Panc1 (cell line): ENCODE data around the gene KCNQ1.

Source experiments
- CTCF ChIP-seq: fragments of 450-650 bp; IDR thresholded peaks from 2 replicates; pipeline ENCODE4 v1.5.1; 2017; ENCODE audit warnings: mild to moderate bottlenecking
- POLR2AphosphoS5 ChIP-seq: IDR thresholded peaks from 2 replicates; pipeline ENCODE4 v1.6.1; 2012; ENCODE audit warnings: mild to moderate bottlenecking, low read depth, low read length, moderate library complexity

- TF ChIP-seq CTCF, result no peak
- no peak for TF ChIP-seq POLR2AphosphoS5
These were observed 48.3 kb upstream of the KCNQ1 start for GRCh38 chr11:2396471-2396870.
